HepG2 (cell line): ENCODE results near the gene PPIG. TPM values are rescaled to one million over a fixed set of nuclear protein-coding genes. Genes with fewer than 3 reads are reported as not detected.

ENCODE experiments used
- ATRX ChIP-seq: sonication (generic); formaldehyde crosslinking; IDR thresholded peaks from 2 replicates; pipeline ENCODE4 v1.4.0; 2020; ENCODE audit warnings: missing genetic modification reagents, borderline replicate concordance
- CHD2 ChIP-seq: IDR thresholded peaks from 2 replicates; pipeline ENCODE4 v1.6.1; 2011; ENCODE audit warnings: low read depth, low read length, improper control_type of control experiment
- FIP1L1 ChIP-seq: fragments of 200-400 bp; formaldehyde crosslinking; IDR thresholded peaks from 2 replicates; pipeline ENCODE4 v1.6.1; 2018; ENCODE audit warnings: low read depth, mild to moderate bottlenecking, low read length, moderate library complexity, borderline replicate concordance; ENCODE audit not compliant: insufficient read depth
- KDM2A ChIP-seq: sonication (generic); formaldehyde crosslinking; IDR thresholded peaks from 2 replicates; pipeline ENCODE4 v1.4.0; 2020; ENCODE audit warnings: low read depth, missing genetic modification reagents, borderline replicate concordance
- PLRG1 ChIP-seq: fragments of 450-650 bp; conservative IDR thresholded peaks from 2 replicates; pipeline ENCODE4 v1.6.1; 2016
- RERE ChIP-seq: IDR thresholded peaks from 2 replicates; pipeline ENCODE4 v1.6.1; 2016; ENCODE audit warnings: low read depth, missing genetic modification reagents, missing compliant biosample characterization
- SAFB2 ChIP-seq: sonication (generic); formaldehyde crosslinking; IDR thresholded peaks from 2 replicates; pipeline ENCODE4 v1.5.1; 2020; ENCODE audit warnings: missing genetic modification reagents, low read depth, mild to moderate bottlenecking, borderline replicate concordance
- SMC3 ChIP-seq: IDR thresholded peaks from 2 replicates; pipeline ENCODE4 v1.6.1; 2011; ENCODE audit warnings: low read length, improper control_type of control experiment
- THAP11 ChIP-seq: IDR thresholded peaks from 2 replicates; pipeline ENCODE4 v1.6.1; 2016; ENCODE audit warnings: missing biosample characterization, missing genetic modification reagents
- ZMYM2 ChIP-seq: sonication (generic); formaldehyde crosslinking; IDR thresholded peaks from 2 replicates; pipeline ENCODE4 v1.8.0; 2022; ENCODE audit warnings: mild to moderate bottlenecking, missing genetic modification reagents
- ZNF263 ChIP-seq: sonication (generic); formaldehyde crosslinking; IDR thresholded peaks from 2 replicates; pipeline ENCODE4 v1.4.0; 2020; ENCODE audit warnings: missing genetic modification reagents
- ZNF562 ChIP-seq: sonication (generic); formaldehyde crosslinking; IDR thresholded peaks from 2 replicates; pipeline ENCODE4 v1.8.0; 2022; ENCODE audit warnings: missing genetic modification reagents, borderline replicate concordance
- ZNF644 ChIP-seq: IDR thresholded peaks from 2 replicates; pipeline ENCODE4 v1.6.1; 2016; ENCODE audit warnings: low read depth
- ZNF780A ChIP-seq: sonication (generic); formaldehyde crosslinking; IDR thresholded peaks from 2 replicates; pipeline ENCODE4 v1.8.0; 2022; ENCODE audit warnings: mild to moderate bottlenecking, missing genetic modification reagents, moderate library complexity
- polyA plus RNA-seq, 8 experiments: library from polyadenylated mRNA; depleted of rRNA in 3 of 8; stranded (reverse) in 7 of 8; unstranded in 1 of 8; fragments of >200 nt; fragmentation: Illumina TruSeq in 4 of 8; extraction: Trizol in 4 of 8; gene quantifications; 2 replicates each; pipeline versions ENCODE4 v1.2.1 to v1.2.3, GENCODE V29; 2011 to 2016; ENCODE audit warnings: low read depth in 4 of 8, missing spikeins in 1 of 8, mixed read lengths in 1 of 8; ENCODE audit not compliant: insufficient read depth in 1 of 8
- total RNA-seq, 5 experiments: library from RNA; depleted of rRNA; stranded (reverse); fragments of >200 nt; fragmentation: Illumina TruSeq; extraction: Trizol; gene quantifications; 2 replicates each; pipeline ENCODE4 v1.2.3, GENCODE V29; 2016; ENCODE audit warnings: low read depth in 1 of 5
- TF ChIP-seq, protein P1 (sequence below): sonication (generic); formaldehyde crosslinking; IDR thresholded peaks from 2 replicates; pipeline ENCODE4 v1.5.1; 2020; ENCODE audit warnings: missing genetic modification reagents, mild to moderate bottlenecking, borderline replicate concordance
- TF ChIP-seq, protein P2 (sequence below): sonication (generic); formaldehyde crosslinking; IDR thresholded peaks from 2 replicates; pipeline ENCODE4 v1.4.0; 2020; ENCODE audit warnings: missing genetic modification reagents, mild to moderate bottlenecking, borderline replicate concordance

The PPIG gene
- total and polyA plus RNA-seq, 2 of the 13 experiments (the other 11 are each of a cell fraction or from before 2014, with no cell fraction given), result 31.3 to 81.0 TPM

DNA sequence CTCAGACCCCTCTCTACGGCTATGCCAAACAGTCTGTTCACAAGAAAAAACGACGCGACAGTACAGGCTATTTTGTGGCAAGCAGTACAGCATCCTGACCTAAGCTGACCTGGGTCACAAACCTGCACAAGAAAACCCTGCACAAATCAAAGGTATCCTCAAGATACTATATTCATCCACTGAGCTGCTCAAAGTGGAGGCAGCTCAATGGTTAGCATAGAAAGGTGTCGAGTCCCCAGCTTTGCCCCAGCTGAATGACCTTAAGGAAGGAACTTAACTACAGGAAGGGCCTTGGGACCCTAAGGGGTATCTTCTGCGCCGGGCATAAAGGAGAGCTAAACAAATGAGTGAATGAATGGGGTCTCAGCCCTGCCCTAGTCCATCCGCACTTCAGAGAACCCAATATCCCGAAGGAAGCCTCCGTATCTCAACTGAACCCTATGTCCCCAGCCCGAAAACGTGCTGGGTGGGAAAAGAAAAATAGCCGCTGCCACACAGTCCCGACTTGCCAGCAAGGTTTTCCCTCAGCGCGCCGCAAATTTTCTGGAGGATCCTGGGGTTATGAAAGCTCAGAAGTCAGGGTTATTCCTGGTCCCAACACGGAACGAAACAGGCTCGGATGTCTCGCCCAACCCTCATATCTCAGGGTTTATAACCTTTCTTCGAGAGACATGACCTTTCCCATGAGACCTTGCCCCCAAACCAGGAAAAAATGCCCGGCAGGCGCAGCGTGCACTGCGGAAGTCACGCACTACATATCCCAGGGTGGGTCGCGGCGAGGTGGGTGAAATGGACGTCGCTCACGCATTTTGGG lies 10.8 kb upstream of the PPIG start, which contains the start of gene FASTKD1 (continued):
- no peak for TF ChIP-seq PLRG1
- peak; percentile 37; the same call in 1 of the 2 replicates for TF ChIP-seq ZNF644 (CRISPR knock-in tag)
- peak; percentile 65; the same call in 1 of the 2 replicates for TF ChIP-seq RERE (CRISPR knock-in tag)
- TF ChIP-seq, protein P1, sequence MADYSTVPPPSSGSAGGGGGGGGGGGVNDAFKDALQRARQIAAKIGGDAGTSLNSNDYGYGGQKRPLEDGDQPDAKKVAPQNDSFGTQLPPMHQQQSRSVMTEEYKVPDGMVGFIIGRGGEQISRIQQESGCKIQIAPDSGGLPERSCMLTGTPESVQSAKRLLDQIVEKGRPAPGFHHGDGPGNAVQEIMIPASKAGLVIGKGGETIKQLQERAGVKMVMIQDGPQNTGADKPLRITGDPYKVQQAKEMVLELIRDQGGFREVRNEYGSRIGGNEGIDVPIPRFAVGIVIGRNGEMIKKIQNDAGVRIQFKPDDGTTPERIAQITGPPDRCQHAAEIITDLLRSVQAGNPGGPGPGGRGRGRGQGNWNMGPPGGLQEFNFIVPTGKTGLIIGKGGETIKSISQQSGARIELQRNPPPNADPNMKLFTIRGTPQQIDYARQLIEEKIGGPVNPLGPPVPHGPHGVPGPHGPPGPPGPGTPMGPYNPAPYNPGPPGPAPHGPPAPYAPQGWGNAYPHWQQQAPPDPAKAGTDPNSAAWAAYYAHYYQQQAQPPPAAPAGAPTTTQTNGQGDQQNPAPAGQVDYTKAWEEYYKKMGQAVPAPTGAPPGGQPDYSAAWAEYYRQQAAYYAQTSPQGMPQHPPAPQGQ (CRISPR knock-in tag), result no peak
- TF ChIP-seq SMC3, result no peak
- no peak for TF ChIP-seq ATRX (CRISPR knock-in tag)
- TF ChIP-seq FIP1L1, result no peak
- peak; percentile 44; the same call in 1 of the 2 replicates for TF ChIP-seq ZNF263 (CRISPR knock-in tag)
- peak; percentile 85 for TF ChIP-seq CHD2
- TF ChIP-seq ZNF562 (CRISPR knock-in tag), result no peak
- no peak; the same call in 1 of the 2 replicates for TF ChIP-seq SAFB2 (CRISPR knock-in tag)
- TF ChIP-seq THAP11 (CRISPR knock-in tag), result peak; percentile 100
- TF ChIP-seq ZNF780A (CRISPR knock-in tag), result no peak
- TF ChIP-seq, protein P2, sequence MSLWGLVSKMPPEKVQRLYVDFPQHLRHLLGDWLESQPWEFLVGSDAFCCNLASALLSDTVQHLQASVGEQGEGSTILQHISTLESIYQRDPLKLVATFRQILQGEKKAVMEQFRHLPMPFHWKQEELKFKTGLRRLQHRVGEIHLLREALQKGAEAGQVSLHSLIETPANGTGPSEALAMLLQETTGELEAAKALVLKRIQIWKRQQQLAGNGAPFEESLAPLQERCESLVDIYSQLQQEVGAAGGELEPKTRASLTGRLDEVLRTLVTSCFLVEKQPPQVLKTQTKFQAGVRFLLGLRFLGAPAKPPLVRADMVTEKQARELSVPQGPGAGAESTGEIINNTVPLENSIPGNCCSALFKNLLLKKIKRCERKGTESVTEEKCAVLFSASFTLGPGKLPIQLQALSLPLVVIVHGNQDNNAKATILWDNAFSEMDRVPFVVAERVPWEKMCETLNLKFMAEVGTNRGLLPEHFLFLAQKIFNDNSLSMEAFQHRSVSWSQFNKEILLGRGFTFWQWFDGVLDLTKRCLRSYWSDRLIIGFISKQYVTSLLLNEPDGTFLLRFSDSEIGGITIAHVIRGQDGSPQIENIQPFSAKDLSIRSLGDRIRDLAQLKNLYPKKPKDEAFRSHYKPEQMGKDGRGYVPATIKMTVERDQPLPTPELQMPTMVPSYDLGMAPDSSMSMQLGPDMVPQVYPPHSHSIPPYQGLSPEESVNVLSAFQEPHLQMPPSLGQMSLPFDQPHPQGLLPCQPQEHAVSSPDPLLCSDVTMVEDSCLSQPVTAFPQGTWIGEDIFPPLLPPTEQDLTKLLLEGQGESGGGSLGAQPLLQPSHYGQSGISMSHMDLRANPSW (CRISPR knock-in tag), result peak; percentile 64; the same call in 1 of the 2 replicates
- peak; percentile 67; the same call in 1 of the 2 replicates for TF ChIP-seq ZMYM2 (CRISPR knock-in tag)
- peak; percentile 95 for TF ChIP-seq KDM2A
